HEK293 (cell line): ENCODE results near the gene EVC2.

ENCODE experiments used
- CTCF ChIA-PET: fragments of 350-600 bp; formaldehyde crosslinking; extraction: SDS; loops from one replicate; lab custom pipeline; 2021; ENCODE audit warnings: antibody characterized with exemption; lab: Yijun Ruan, JAX
- POLR2A ChIA-PET: fragments of 300-600 bp; formaldehyde crosslinking; extraction: SDS; loops from one replicate; lab custom pipeline; 2020; ENCODE audit warnings: antibody characterized with exemption, inconsistent platforms; lab: Yijun Ruan, JAX
- H3K27ac ChIP-seq: fragments of 200-500 bp; sonication (Bioruptor generic); 2 replicates; pipeline ENCODE4 v1.5.1; 2014; ENCODE audit warnings: low read depth, low read length, control low read depth, inconsistent platforms; ENCODE audit errors: extremely low read depth
- H3K36me3 ChIP-seq, 2 experiments: fragments of 200-500 bp in 1 of 2; sonication (Bioruptor generic) in 1 of 2; 1 replicate in 1 of 2; 2 replicates in 1 of 2; pipeline ENCODE4 v1.5.1; 2014 to 2017; ENCODE audit warnings: inconsistent platforms in 2 of 2, low read length in 2 of 2; ENCODE audit not compliant: control insufficient read depth in 2 of 2, insufficient read depth in 1 of 2
- H3K4me1 ChIP-seq: fragments of 200-500 bp; sonication (Bioruptor generic); 2 replicates; pipeline ENCODE4 v1.5.1; 2014; ENCODE audit warnings: mild to moderate bottlenecking, low read length, inconsistent platforms; ENCODE audit not compliant: control insufficient read depth, insufficient read depth
- H3K4me3 ChIP-seq: 2 replicates; pipeline ENCODE4 v1.5.1; 2011; ENCODE audit warnings: low read depth, mild to moderate bottlenecking, control low read depth, low read length, moderate library complexity
- H3K9me3 ChIP-seq: fragments of 200-500 bp; sonication (Bioruptor generic); 2 replicates; pipeline ENCODE4 v1.5.1; 2014; ENCODE audit warnings: low read depth, low read length, inconsistent platforms; ENCODE audit not compliant: control insufficient read depth, insufficient read depth
- AEBP2 ChIP-seq: fragments of 450-650 bp; formaldehyde crosslinking; IDR thresholded peaks from 2 replicates; pipeline ENCODE4 v1.5.1; 2016; ENCODE audit warnings: missing biosample characterization, missing genetic modification characterization, borderline replicate concordance
- BCL11B ChIP-seq: fragments of 450-650 bp; formaldehyde crosslinking; IDR thresholded peaks from 2 replicates; pipeline ENCODE4 v1.5.1; 2016; ENCODE audit warnings: low read depth, missing biosample characterization, missing genetic modification characterization
- HOXA7 ChIP-seq: sonication (generic); formaldehyde crosslinking; IDR thresholded peaks from 2 replicates; pipeline ENCODE4 v1.8.1; 2022; ENCODE audit warnings: missing genetic modification reagents, borderline replicate concordance
- PRDM6 ChIP-seq: fragments of 450-650 bp; formaldehyde crosslinking; IDR thresholded peaks from 2 replicates; pipeline ENCODE4 v1.5.1; 2017; ENCODE audit warnings: missing biosample characterization, missing genetic modification characterization
- SP2 ChIP-seq: fragments of 450-650 bp; formaldehyde crosslinking; IDR thresholded peaks from 2 replicates; pipeline ENCODE4 v1.5.1; 2016; ENCODE audit warnings: missing biosample characterization, missing genetic modification characterization
- ZEB2 ChIP-seq: fragments of 450-650 bp; formaldehyde crosslinking; IDR thresholded peaks from 2 replicates; pipeline ENCODE4 v1.5.1; 2016; ENCODE audit warnings: missing biosample characterization, missing genetic modification characterization
- ZNF2 ChIP-seq: fragments of 450-650 bp; formaldehyde crosslinking; IDR thresholded peaks from 2 replicates; pipeline ENCODE4 v1.5.1; 2016; ENCODE audit warnings: missing biosample characterization, missing genetic modification characterization
- ZNF223 ChIP-seq: fragments of 450-650 bp; formaldehyde crosslinking; IDR thresholded peaks from 2 replicates; pipeline ENCODE4 v1.5.1; 2016; ENCODE audit warnings: missing biosample characterization, missing genetic modification characterization
- ZNF335 ChIP-seq: fragments of 450-650 bp; formaldehyde crosslinking; conservative IDR thresholded peaks from 2 replicates; pipeline ENCODE4 v1.5.1; 2016; ENCODE audit warnings: missing biosample characterization, missing genetic modification characterization
- ZNF521 ChIP-seq: fragments of 450-650 bp; formaldehyde crosslinking; IDR thresholded peaks from 2 replicates; pipeline ENCODE4 v1.5.1; 2017; ENCODE audit warnings: missing biosample characterization, mild to moderate bottlenecking, missing genetic modification characterization
- ZNF529 ChIP-seq: fragments of 450-650 bp; formaldehyde crosslinking; IDR thresholded peaks from 2 replicates; pipeline ENCODE4 v1.5.1; 2017; ENCODE audit warnings: missing genetic modification characterization, missing biosample characterization; ENCODE audit not compliant: insufficient replicate concordance
- ZNF549 ChIP-seq: fragments of 450-650 bp; IDR thresholded peaks from 2 replicates; pipeline ENCODE4 v1.5.1; 2018; ENCODE audit warnings: missing biosample characterization, missing genetic modification characterization, mild to moderate bottlenecking, inconsistent platforms, moderate library complexity
- ZNF580 ChIP-seq: fragments of 450-650 bp; formaldehyde crosslinking; IDR thresholded peaks from 2 replicates; pipeline ENCODE4 v1.5.1; 2016; ENCODE audit warnings: missing biosample characterization, missing genetic modification characterization
- ZNF791 ChIP-seq: fragments of 450-650 bp; formaldehyde crosslinking; IDR thresholded peaks from 2 replicates; pipeline ENCODE4 v1.5.1; 2016; ENCODE audit warnings: missing biosample characterization, missing genetic modification characterization
- ZNF830 ChIP-seq: fragments of 450-650 bp; IDR thresholded peaks from 2 replicates; pipeline ENCODE4 v1.5.0; 2018; ENCODE audit warnings: missing biosample characterization, missing genetic modification characterization, low read depth, mild to moderate bottlenecking, moderate library complexity
- ZNF837 ChIP-seq: fragments of 450-650 bp; formaldehyde crosslinking; IDR thresholded peaks from 2 replicates; pipeline ENCODE4 v1.5.1; 2016; ENCODE audit warnings: missing biosample characterization, missing genetic modification characterization
- ZSCAN23 ChIP-seq: fragments of 450-650 bp; formaldehyde crosslinking; IDR thresholded peaks from 2 replicates; pipeline ENCODE4 v1.5.1; 2016; ENCODE audit warnings: missing biosample characterization, missing genetic modification characterization
- ZXDB ChIP-seq: fragments of 450-650 bp; formaldehyde crosslinking; IDR thresholded peaks from 2 replicates; pipeline ENCODE4 v1.5.1; 2016; ENCODE audit warnings: missing biosample characterization, missing genetic modification characterization
- TF ChIP-seq, protein P1 (sequence below): fragments of 450-650 bp; formaldehyde crosslinking; IDR thresholded peaks from 2 replicates; pipeline ENCODE4 v1.5.1; 2016; ENCODE audit warnings: missing biosample characterization, missing genetic modification characterization
- TF ChIP-seq, protein P2 (sequence below): fragments of 450-650 bp; formaldehyde crosslinking; IDR thresholded peaks from 2 replicates; pipeline ENCODE4 v1.5.1; 2017; ENCODE audit warnings: missing biosample characterization, missing genetic modification characterization

The EVC2 gene

GRCh38 chr4:5724377-5724776, 16.0 kb upstream of the EVC2 start:
- ChIA-PET CTCF (interaction anchor here (0.6 to 1.4 kb wide), 2 partner anchors 11 to 431 kb away, joined by 3 read pairs; no protein-coding TSS in a partner anchor), POLR2A (no interaction called here)
- H3K36me3 ChIP-seq, result peaks cover 0 to 61% of the 10 kb centered on the region in 2 experiments; a peak in 2 of 3 replicates
- no peaks in the 10 kb centered on the region for H3K4me1 ChIP-seq
- no peak for TF ChIP-seq HOXA7
- TF ChIP-seq ZNF529 (tag by site-specific recombination), result no peak
- TF ChIP-seq, protein P1, sequence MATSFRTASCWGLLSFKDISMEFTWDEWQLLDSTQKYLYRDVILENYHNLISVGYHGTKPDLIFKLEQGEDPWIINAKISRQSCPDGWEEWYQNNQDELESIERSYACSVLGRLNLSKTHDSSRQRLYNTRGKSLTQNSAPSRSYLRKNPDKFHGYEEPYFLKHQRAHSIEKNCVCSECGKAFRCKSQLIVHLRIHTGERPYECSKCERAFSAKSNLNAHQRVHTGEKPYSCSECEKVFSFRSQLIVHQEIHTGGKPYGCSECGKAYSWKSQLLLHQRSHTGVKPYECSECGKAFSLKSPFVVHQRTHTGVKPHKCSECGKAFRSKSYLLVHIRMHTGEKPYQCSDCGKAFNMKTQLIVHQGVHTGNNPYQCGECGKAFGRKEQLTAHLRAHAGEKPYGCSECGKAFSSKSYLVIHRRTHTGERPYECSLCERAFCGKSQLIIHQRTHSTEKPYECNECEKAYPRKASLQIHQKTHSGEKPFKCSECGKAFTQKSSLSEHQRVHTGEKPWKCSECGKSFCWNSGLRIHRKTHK (tag by site-specific recombination), result no peak
- no peak for TF ChIP-seq ZNF549
- no peak for TF ChIP-seq ZNF791 (tag by site-specific recombination)
- TF ChIP-seq ZEB2 (tag by site-specific recombination), result no peak
- no peak for TF ChIP-seq ZNF223 (tag by site-specific recombination)
- TF ChIP-seq, protein P2, sequence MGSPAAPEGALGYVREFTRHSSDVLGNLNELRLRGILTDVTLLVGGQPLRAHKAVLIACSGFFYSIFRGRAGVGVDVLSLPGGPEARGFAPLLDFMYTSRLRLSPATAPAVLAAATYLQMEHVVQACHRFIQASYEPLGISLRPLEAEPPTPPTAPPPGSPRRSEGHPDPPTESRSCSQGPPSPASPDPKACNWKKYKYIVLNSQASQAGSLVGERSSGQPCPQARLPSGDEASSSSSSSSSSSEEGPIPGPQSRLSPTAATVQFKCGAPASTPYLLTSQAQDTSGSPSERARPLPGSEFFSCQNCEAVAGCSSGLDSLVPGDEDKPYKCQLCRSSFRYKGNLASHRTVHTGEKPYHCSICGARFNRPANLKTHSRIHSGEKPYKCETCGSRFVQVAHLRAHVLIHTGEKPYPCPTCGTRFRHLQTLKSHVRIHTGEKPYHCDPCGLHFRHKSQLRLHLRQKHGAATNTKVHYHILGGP (tag by site-specific recombination), result no peak
- no peak for TF ChIP-seq SP2 (tag by site-specific recombination)
- no peak for TF ChIP-seq ZNF830 (tag by site-specific recombination)
- TF ChIP-seq PRDM6 (tag by site-specific recombination), result no peak
- no peak for TF ChIP-seq ZXDB (tag by site-specific recombination)
- TF ChIP-seq ZNF2 (tag by site-specific recombination), result no peak
- TF ChIP-seq ZNF580 (tag by site-specific recombination), result no peak
- no peak for TF ChIP-seq ZSCAN23 (tag by site-specific recombination)
- H3K9me3 ChIP-seq, result no peaks in the 10 kb centered on the region
- no peak overlapping the region for H3K4me3 ChIP-seq
- no peak overlapping the region for H3K27ac ChIP-seq

DNA sequence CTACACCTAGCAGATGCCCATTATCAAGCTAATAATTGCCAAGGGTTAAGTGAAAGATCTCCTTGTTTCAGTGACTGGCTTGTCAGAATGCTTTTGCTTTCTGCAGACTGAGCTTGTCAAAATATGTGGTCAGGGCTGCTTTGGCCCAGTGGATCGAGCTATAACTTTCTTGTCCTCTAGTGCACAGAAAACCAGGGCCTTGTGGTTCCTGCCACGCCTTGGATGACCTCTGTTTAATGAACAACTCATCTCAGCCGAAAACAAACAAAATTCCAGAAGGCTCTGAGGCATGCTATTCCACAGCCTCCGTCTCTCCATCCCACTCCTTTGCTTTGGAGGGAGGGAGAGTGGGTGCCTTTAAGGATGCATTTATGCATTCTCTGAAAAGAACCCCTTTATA, 14.0 kb upstream of the EVC2 start:
- Histone ChIP-seq H3K4me1 (no peaks in the 10 kb centered on the region), H3K27ac (no peak overlapping the region), H3K4me3 (no peak overlapping the region), H3K9me3 (no peaks in the 10 kb centered on the region), H3K36me3 (peaks cover 0 to 62% of the 10 kb centered on the region in 2 experiments; a peak in 2 of 3 replicates)
- CTCF ChIA-PET, result no interaction called here
- TF ChIP-seq BCL11B (tag by site-specific recombination), result no peak
- no peak for TF ChIP-seq ZNF837 (tag by site-specific recombination)
- no peak for TF ChIP-seq ZNF521
- TF ChIP-seq AEBP2, result no peak
- no peak for TF ChIP-seq ZNF335 (tag by site-specific recombination)
- POLR2A ChIA-PET, result no interaction called here
